HG03439 (cell line): ENCODE results near the gene KRT7.

Source experiments
- ATAC-seq: cut with Tn5 transposase; IDR thresholded peaks from one replicate; pipeline ENCODE4 v1.9.1; 2021; ENCODE audit warnings: mild to moderate bottlenecking, moderate library complexity; ENCODE audit not compliant: unreplicated experiment

The KRT7 gene

GRCh38 chr12:52211716-52212585 is 21.1 kb upstream of the KRT7 start:
- ATAC-seq, result no peak

- no peak for ATAC-seq
Measured at GRCh38 chr12:52212701-52213563, 20.1 kb upstream of the KRT7 start.

- no peak for ATAC-seq
Measured at GRCh38 chr12:52213564-52214420, 19.3 kb upstream of the KRT7 start.

- ATAC-seq, result no peak
Measured at GRCh38 chr12:52214421-52214802, 18.6 kb upstream of the KRT7 start.

- no peak for ATAC-seq
Measured at GRCh38 chr12:52215587-52216031, 17.4 kb upstream of the KRT7 start.

GRCh38 chr12:52216100-52216499 is 16.9 kb upstream of the KRT7 start:
- ATAC-seq, result no peak

- ATAC-seq, result no peak
Measured at GRCh38 chr12:52216807-52217206, 16.2 kb upstream of the KRT7 start.

GRCh38 chr12:52217223-52217622 is 15.8 kb upstream of the KRT7 start:
- no peak for ATAC-seq

- ATAC-seq, result no peak
Measured at GRCh38 chr12:52218001-52218400, 15.0 kb upstream of the KRT7 start.

- ATAC-seq, result no peak
Measured at GRCh38 chr12:52220477-52220876, 12.6 kb upstream of the KRT7 start.

GRCh38 chr12:52221070-52221781 is 11.8 kb upstream of the KRT7 start:
- ATAC-seq, result no peak

- ATAC-seq, result no peak
Measured at GRCh38 chr12:52221912-52222457, 11.1 kb upstream of the KRT7 start.

GRCh38 chr12:52222692-52223091 is 10.4 kb upstream of the KRT7 start:
- ATAC-seq, result no peak

GRCh38 chr12:52223406-52224039 is 9.5 kb upstream of the KRT7 start:
- no peak for ATAC-seq

GRCh38 chr12:52224151-52224550 is 8.9 kb upstream of the KRT7 start:
- ATAC-seq, result no peak

- no peak for ATAC-seq
Measured at GRCh38 chr12:52225752-52226151, 7.3 kb upstream of the KRT7 start.

- ATAC-seq, result no peak
Measured at GRCh38 chr12:52226446-52226845, 6.6 kb upstream of the KRT7 start.

GRCh38 chr12:52227606-52228166 is 5.4 kb upstream of the KRT7 start:
- no peak for ATAC-seq

- ATAC-seq, result no peak
Measured at GRCh38 chr12:52228366-52228765, 4.7 kb upstream of the KRT7 start.
